Cardiac septum (tissue), 1 donor: ENCODE data around the gene TPI1. TPM values are rescaled to one million over a fixed set of nuclear protein-coding genes. Genes with fewer than 3 reads are reported as not detected.

Experiments used
- DNase-seq: peaks from one replicate; pipeline ENCODE4 v3.0.0-alpha.2; 2020; ENCODE audit warnings: low spot score
- intact Hi-C: fragments of 100-400 bp; cut with DNase I; formaldehyde crosslinking; loops from one replicate; pipeline ENCODE4 v1.14.0; 2022
- long read RNA-seq: library from polyadenylated mRNA; unstranded; transcript quantifications from one replicate; pipeline ENCODE4 v2.0.0, GENCODE V29; 2021
- total RNA-seq: library from RNA; stranded (reverse); fragmentation: NEBNext Ultra II Directional; extraction: Animal tissue kit (Norgen Biotek cat#: 25700); gene quantifications from one replicate; pipeline ENCODE4 v1.2.1, GENCODE V29; 2021
- donor health status: DM: no; HTN: no; CAD: no.

Gene TPI1
- total RNA-seq, result 657 TPM
- long read RNA-seq, transcript TPI1-201 (7 exons, 1,763 nt), result major isoform, 1,237 of 1,282 reads
- long read RNA-seq, transcript TPI1-204 (2 exons, 427 nt), result minor isoform, 5 of 1,282 reads
- long read RNA-seq, partial matches to known transcripts, result 30 of 1,282 reads
- long read RNA-seq, other reads (novel, unspliced or antisense), result 9 of 1,282 reads

DNA sequence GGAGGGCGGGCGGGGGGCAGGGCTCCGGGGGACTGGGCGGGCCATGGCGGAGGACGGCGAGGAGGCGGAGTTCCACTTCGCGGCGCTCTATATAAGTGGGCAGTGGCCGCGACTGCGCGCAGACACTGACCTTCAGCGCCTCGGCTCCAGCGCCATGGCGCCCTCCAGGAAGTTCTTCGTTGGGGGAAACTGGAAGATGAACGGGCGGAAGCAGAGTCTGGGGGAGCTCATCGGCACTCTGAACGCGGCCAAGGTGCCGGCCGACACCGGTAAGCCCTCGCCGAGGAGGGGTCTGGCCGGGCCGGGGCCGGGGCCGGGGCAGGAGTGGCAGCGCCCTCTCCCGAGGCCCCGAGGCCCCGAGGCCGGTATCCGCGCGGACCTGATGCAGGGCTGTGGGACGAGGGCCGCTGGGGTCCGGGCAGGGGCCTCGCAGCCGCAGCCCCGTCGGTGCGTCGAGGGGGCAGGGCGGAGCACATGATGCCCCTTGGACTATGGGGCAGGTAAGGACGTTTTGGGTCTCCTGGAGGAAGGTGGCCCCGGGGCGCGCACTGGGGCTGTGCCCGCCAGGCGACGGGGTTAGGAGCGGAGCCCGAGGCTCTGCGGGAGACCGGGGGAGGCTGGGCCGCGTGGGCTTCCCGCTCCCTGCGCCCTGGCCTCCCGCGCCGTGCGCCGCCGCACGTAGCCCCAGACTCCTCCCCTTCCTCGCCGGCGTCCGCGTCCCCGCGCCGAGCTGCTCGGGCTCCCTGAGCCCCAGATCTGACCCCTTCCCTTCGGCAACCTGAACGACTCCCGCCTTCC is at the start of gene TPI1:
TPI1 (plus strand) TSS at position 119 of the 798 bp plus-strand sequence; CDS start at position 155, 36 bp downstream.
- intact Hi-C loops, result no loop called here
- DNase-seq, result peak; percentile 95

DNA sequence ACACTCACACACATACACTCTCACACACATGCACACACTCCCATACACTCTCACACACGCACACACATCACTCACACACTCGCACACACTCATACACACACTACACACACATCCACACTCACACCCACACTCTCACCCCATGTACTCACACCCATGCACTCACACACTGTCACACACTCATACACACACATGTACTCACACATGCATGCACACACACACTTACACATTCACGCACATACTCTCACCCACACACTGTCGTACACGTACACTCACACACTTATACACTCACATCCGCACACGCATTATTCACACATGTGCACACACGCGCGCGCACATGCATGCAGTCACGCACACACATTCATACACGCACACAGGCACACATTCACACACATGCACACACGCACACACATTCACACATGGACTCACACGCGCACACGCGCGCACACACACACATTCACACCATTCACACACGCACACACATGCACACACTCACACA is 49.6 kb upstream of the TPI1 start:
- DNase-seq, result no peak
- intact Hi-C loops, result no loop called here

DNA sequence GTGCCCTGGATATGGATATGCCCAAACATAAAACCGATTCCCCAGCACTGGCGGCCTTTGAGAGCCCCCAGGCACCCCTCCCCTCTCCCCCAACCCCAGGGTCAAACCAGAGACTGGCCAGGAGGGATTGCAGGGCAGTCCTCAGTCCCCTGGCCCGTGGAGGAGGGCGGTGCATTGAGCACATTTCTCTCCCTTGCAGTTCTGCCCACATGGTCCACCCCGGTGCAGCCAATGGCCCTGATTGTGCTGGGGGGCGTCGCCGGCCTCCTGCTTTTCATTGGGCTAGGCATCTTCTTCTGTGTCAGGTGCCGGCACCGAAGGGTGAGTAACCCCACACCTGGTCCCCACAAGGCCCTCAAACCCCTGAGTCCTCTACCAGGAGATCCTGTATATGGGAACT is 49.1 kb upstream of the TPI1 start:
- no peak for DNase-seq
- intact Hi-C loops, result no loop called here

GRCh38 chr12:6818645-6819044 is 48.7 kb upstream of the TPI1 start:
- no peak for DNase-seq
- intact Hi-C loops, result no loop called here

DNA sequence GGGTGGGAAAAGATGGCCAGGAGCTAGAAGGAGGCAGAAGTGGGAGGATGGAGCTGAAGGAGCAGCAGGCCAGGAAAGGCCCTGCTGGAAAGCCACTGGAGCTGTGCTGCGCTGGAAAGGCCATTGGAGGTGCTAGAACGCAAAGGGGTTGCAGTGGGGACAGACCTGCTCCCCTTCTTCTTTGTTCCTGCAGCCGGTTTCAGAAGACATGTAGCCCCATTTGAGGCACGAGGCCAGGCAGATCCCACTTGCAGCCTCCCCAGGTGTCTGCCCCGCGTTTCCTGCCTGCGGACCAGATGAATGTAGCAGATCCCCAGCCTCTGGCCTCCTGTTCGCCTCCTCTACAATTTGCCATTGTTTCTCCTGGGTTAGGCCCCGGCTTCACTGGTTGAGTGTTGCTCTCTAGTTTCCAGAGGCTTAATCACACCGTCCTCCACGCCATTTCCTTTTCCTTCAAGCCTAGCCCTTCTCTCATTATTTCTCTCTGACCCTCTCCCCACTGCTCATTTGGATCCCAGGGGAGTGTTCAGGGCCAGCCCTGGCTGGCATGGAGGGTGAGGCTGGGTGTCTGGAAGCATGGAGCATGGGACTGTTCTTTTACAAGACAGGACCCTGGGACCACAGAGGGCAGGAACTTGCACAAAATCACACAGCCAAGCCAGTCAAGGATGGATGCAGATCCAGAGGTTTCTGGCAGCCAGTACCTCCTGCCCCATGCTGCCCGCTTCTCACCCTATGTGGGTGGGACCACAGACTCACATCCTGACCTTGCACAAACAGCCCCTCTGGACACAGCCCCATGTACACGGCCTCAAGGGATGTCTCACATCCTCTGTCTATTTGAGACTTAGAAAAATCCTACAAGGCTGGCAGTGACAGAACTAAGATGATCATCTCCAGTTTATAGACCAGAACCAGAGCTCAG is 48.0 kb upstream of the TPI1 start:
- intact Hi-C loops, result no loop called here
- DNase-seq, result no peak

- intact Hi-C loops, result no loop called here
- no peak for DNase-seq
Observed at GRCh38 chr12:6820166-6820565, 47.2 kb upstream of the TPI1 start.

- intact Hi-C loops, result no loop called here
- no peak for DNase-seq
Observed at GRCh38 chr12:6821591-6822425, 45.5 kb upstream of the TPI1 start, which contains the start of gene GPR162. Gene GPR162 (plus strand): TSS chr12:6821821. CDS start chr12:6823899, 2,078 bp downstream.

DNA sequence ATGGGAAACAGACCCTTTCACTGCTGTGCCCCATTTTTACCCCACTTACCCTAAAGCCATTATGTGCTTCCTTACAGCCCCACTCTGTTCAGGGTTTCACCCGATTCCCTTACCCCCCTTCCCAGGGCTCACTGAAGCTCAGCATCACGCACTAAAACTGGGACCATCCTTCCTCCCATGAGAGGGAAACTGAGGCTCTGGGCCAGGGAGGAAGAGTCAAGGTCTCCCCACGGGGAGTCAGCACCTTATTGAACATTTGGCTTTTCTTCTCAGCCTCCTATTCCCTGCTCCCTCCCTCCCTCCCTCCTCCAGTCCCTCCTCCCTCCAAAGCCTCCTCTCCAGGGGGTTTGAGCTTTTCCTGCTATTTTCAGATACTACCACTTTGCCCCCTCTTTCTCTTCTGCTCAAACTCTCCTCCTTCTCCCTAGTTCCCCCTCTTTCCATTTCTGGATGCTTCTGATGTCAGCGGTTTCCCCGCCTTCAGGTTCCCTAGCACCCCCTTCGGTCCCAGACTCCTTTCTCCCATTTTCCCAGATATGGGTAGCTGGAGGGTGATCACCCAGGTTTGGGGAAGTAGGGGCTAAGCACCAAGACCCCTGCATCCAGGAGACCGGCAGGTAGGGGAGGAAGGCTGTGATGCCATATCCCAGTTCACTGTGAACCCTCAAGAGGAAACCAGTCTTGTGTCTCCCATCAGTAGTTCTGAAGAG is 44.8 kb upstream of the TPI1 start:
- DNase-seq, result no peak
- intact Hi-C loops, result no loop called here

- intact Hi-C loops, result no loop called here
- no peak for DNase-seq
Observed at GRCh38 chr12:6823182-6824084, 43.9 kb upstream of the TPI1 start.

DNA sequence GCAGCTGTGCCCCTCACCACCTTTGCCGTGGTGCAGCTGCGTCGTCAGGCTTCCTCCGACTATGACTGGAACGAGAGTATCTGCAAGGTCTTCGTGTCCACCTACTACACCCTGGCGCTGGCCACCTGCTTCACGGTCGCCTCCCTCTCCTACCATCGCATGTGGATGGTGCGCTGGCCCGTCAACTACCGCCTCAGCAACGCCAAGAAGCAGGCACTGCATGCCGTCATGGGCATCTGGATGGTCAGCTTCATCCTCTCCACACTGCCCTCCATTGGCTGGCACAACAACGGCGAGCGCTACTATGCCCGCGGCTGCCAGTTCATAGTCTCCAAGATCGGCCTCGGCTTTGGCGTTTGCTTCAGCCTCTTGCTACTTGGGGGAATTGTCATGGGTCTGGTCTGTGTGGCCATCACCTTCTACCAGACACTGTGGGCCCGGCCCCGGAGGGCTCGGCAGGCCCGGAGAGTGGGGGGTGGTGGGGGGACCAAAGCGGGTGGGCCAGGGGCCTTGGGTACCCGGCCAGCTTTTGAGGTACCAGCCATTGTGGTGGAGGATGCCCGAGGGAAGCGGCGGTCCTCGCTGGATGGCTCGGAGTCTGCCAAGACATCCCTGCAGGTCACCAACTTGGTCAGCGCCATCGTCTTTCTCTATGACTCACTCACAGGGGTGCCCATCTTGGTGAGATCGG is 43.1 kb upstream of the TPI1 start:
- intact Hi-C loops, result no loop called here
- no peak for DNase-seq

GRCh38 chr12:6824901-6825381 is 42.4 kb upstream of the TPI1 start:
- DNase-seq, result no peak
- intact Hi-C loops, result loop anchor here (5.0 kb wide), 3 partner anchors 58 to 213 kb away; partner anchors contain the start of genes MLF2 and PTMS

- intact Hi-C loops, result loop anchor here (5.0 kb wide), 3 partner anchors 58 to 213 kb away; partner anchors contain the start of genes MLF2 and PTMS
- DNase-seq, result peak; percentile 93
Observed at GRCh38 chr12:6825398-6826124, 41.8 kb upstream of the TPI1 start.

DNA sequence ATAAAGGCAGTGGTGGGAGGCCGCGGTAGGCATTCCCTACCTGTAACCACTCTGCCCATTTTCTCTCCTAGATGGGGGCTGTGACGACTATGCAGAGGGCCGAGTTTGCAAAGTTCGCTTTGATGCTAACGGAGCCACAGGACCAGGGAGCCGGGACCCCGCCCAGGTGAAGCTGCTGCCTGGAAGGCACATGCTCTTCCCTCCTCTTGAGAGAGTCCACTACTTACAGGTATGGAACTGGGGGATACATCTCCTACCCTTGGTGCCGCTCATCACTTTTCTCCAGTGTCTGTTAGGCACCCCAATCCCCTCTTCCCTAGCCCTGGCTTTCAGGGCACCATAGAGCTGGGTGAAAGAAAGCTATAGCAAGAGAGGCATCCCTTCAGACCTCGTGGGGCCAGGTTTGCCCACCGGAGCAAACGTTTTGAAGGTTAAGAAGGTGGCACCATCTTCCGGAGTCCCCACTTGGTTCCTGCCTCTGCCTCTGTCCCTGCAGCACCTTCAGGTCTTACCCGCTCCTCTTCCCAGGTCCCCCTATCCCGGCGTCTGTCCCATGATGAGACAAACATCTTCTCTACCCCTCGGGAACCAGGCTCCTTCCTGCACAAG is 41.1 kb upstream of the TPI1 start:
- intact Hi-C loops, result loop anchor here (5.0 kb wide), 3 partner anchors 59 to 214 kb away; partner anchors contain the start of genes MLF2 and PTMS
- DNase-seq, result no peak

DNA sequence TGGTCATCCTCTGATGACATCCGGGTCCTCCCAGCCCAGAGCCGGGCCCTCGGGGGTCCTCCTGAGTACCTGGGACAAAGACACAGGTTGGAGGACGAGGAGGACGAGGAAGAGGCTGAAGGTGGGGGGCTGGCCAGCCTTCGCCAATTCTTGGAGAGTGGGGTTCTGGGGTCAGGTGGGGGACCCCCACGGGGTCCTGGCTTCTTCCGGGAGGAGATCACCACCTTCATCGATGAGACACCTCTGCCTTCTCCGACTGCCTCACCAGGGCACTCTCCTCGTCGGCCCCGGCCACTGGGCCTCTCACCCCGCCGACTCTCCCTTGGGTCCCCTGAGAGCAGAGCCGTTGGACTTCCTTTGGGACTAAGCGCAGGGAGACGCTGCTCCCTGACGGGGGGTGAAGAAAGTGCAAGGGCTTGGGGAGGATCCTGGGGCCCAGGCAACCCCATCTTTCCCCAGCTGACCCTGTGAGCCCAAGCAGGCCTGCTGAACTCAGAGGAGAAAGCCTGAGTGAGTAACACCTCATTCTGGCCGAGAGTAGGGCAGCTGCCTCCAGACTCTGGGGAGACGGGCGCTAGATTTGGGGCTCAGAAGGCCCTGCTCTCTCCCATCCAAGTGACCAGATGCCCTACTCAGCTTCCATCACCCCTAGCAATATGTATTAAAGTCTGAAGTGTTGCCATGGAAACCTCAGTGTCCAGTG is 40.4 kb upstream of the TPI1 start:
- intact Hi-C loops, result loop anchor here (5.0 kb wide), 3 partner anchors 60 to 215 kb away; partner anchors contain the start of genes MLF2 and PTMS
- no peak for DNase-seq
